Left lung (tissue), 10 donors: ENCODE results near the gene RAPGEF1. TPM values are rescaled to one million over a fixed set of nuclear protein-coding genes. Genes with fewer than 3 reads are reported as not detected.

ENCODE experiments used
- ATAC-seq: fragments of 200-7000 bp; cut with Tn5 transposase; one replicate; pipeline ENCODE4 v1.9.1; 2020; ENCODE audit warnings: moderate library complexity
- DNase-seq, 4 donors: peaks; one replicate each; pipeline ENCODE4 v3.0.0-alpha.2; 2013 to 2020
- H3K27ac ChIP-seq, 2 donors: fragments of 200-600 bp; sonication (generic) in 1 of 2; one replicate each; pipeline versions ENCODE4 v1.5.0 to v1.8.0; 2020 to 2021
- H3K27me3 ChIP-seq, 2 donors: fragments of 200-600 bp; sonication (generic) in 1 of 2; one replicate each; pipeline versions ENCODE4 v1.5.0 to v1.8.0; 2020 to 2021
- H3K36me3 ChIP-seq, 2 donors: fragments of 200-600 bp; sonication (generic) in 1 of 2; one replicate each; pipeline versions ENCODE4 v1.5.0 to v1.8.0; 2020 to 2021
- H3K4me1 ChIP-seq, 2 donors: fragments of 200-600 bp; one replicate each; pipeline ENCODE4 v1.8.0; 2021
- H3K4me3 ChIP-seq, 2 donors: fragments of 200-600 bp; sonication (generic) in 1 of 2; one replicate each; pipeline versions ENCODE4 v1.5.0 to v1.8.0; 2020 to 2021; ENCODE audit warnings: mild to moderate bottlenecking in 1 of 2
- H3K9me3 ChIP-seq, 2 donors: fragments of 200-600 bp; sonication (generic) in 1 of 2; one replicate each; pipeline versions ENCODE4 v1.5.0 to v1.8.0; 2020 to 2021
- intact Hi-C, 2 donors: fragments of 100-400 bp; cut with DNase I; formaldehyde crosslinking; loops; one replicate each; pipeline versions ENCODE4 v1.11.2 to v1.14.2; 2022
- polyA plus RNA-seq, 6 donors: library from polyadenylated mRNA; unstranded; fragments of 120-200 nt; gene quantifications; one replicate each; pipeline ENCODE4 v1.2.1, GENCODE V29; 2013; ENCODE audit not compliant: insufficient read length in 6 of 6
- total RNA-seq, 2 donors: library from RNA; stranded (reverse); fragmentation: NEBNext Ultra II Directional; extraction: Animal tissue kit (Norgen Biotek cat#: 25700); gene quantifications; one replicate each; pipeline ENCODE4 v1.2.1, GENCODE V29; 2021
- TF ChIP-seq, protein P1 (sequence below), 2 donors: fragments of 200-600 bp; sonication (generic) in 1 of 2; IDR thresholded peaks; one replicate each; pipeline versions ENCODE4 v1.5.0 to v1.8.0; 2021; ENCODE audit warnings: antibody characterized with exemption in 2 of 2
- donor health status: DM: no; HTN: yes; CAD: no.
- donor health status: DM: no; HTN: no; CAD: no.

The RAPGEF1 gene
- total and polyA plus RNA-seq, 8 donors = 37.5 to 112 (median 45.6) TPM

DNA sequence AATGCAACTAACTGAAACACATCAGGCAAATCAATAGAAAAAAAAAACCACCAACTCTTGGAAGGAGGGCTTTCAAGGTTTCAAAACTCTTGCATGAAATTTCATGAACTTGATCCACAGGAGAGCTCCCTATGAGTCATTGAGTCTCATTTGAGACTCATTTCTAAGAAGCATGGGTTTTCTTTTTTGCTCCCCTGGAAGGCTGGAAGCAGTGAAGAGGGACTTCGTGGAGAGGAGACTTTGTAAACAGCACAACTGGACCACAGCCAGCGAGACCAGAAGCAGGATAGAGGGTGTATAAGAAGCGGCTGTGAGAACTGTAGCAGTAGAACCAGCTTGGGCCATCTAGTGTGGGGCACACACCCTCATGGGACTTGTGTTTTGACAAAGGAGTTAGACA is 41.2 kb upstream of the RAPGEF1 start:
- no peak for ATAC-seq
- no peaks in the 10 kb centered on the region for H3K36me3 ChIP-seq
- no peaks in the 10 kb centered on the region for H3K4me1 ChIP-seq
- H3K4me3 ChIP-seq = no peak overlapping the region
- H3K9me3 ChIP-seq = no peaks in the 10 kb centered on the region
- TF ChIP-seq, protein P1, sequence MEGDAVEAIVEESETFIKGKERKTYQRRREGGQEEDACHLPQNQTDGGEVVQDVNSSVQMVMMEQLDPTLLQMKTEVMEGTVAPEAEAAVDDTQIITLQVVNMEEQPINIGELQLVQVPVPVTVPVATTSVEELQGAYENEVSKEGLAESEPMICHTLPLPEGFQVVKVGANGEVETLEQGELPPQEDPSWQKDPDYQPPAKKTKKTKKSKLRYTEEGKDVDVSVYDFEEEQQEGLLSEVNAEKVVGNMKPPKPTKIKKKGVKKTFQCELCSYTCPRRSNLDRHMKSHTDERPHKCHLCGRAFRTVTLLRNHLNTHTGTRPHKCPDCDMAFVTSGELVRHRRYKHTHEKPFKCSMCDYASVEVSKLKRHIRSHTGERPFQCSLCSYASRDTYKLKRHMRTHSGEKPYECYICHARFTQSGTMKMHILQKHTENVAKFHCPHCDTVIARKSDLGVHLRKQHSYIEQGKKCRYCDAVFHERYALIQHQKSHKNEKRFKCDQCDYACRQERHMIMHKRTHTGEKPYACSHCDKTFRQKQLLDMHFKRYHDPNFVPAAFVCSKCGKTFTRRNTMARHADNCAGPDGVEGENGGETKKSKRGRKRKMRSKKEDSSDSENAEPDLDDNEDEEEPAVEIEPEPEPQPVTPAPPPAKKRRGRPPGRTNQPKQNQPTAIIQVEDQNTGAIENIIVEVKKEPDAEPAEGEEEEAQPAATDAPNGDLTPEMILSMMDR (IDR thresholded peaks at IDR 0.05) = no peak
- no peak for DNase-seq
- no peak overlapping the region for H3K27ac ChIP-seq
- intact Hi-C loops = no loop called here
- H3K27me3 ChIP-seq = peaks cover 0 to 47% of the 10 kb centered on the region in 2 donors

DNA sequence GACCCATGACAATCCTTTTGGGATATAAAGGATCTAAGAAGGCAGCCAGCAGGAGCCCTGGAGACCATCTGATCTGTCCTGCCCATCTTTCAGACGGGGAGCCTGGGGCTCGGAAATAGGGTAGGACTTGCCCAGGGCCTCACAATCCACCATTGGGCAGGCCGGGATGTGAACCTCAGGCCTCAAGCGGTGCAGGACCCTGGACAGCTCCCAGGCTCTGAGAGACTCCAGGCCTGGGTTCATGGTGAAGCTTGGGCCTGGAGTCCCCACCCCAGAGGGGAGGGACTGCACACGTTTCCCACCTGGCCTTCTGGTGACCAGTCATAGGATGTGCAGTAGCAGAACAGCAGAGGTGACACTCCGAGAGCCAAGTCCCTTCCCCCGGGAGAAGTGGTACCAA is 36.6 kb upstream of the RAPGEF1 start:
- DNase-seq (peak in 2 of 4 donors; percentile 26 to 44), ATAC-seq (peak; percentile 74)
- no peak overlapping the region for H3K4me3 ChIP-seq
- intact Hi-C loops = no loop called here
- H3K27me3 ChIP-seq = peaks cover 0 to 32% of the 10 kb centered on the region in 2 donors
- no peaks in the 10 kb centered on the region for H3K4me1 ChIP-seq
- no peaks in the 10 kb centered on the region for H3K9me3 ChIP-seq
- TF ChIP-seq, protein P1 (IDR thresholded peaks at IDR 0.05) = no peak
- H3K27ac ChIP-seq = no peak overlapping the region
- no peaks in the 10 kb centered on the region for H3K36me3 ChIP-seq

DNA sequence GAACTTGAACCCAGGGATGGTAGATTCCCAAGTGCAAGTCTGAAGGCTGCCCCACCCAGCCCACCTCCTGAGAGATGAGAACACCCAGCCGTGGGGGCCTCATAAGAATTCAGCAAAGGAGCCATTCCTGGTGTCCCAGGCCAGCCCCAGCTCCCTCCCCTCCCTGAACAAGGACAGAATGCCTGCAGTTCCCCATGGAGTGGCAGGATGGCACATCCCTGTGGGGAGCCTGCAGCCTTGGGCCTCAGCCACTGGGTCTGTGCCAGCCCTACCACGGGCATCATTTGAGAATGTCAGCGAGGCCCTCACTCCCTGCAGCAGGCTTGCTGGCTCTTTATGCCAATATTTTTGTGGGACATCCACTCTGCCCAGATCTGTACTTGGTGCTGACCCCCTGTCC is 36.2 kb upstream of the RAPGEF1 start:
- DNase-seq (no peak), ATAC-seq (no peak)
- Histone ChIP-seq H3K4me1 (no peaks in the 10 kb centered on the region), H3K27me3 (peaks cover 0 to 35% of the 10 kb centered on the region in 2 donors), H3K4me3 (no peak overlapping the region), H3K27ac (no peak overlapping the region), H3K9me3 (no peaks in the 10 kb centered on the region), H3K36me3 (no peaks in the 10 kb centered on the region)
- intact Hi-C loops = no loop called here
- TF ChIP-seq, protein P1 (IDR thresholded peaks at IDR 0.05) = no peak

DNA sequence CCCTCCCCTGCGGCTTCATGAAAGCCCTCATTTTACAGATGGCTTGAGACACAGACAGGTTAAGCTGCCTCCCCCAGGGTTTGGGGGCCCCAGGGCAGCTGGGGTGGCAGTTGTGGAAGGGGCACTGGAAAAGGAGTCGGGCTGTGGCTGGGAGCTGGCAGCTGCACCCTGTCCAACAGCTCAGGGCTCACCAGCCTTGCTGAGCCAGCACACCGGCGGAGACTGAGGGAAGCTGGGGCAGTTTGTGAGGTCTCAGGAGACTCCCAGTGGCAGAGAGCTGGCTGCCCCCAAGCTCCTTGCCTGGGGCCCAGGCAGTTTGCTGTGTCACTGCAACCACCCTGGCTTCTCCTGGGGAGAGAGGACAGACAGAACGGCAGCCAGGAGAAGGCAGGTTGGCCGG is 34.8 kb upstream of the RAPGEF1 start:
- no peaks in the 10 kb centered on the region for H3K9me3 ChIP-seq
- no peak for ATAC-seq
- peaks cover 0 to 40% of the 10 kb centered on the region in 2 donors for H3K27me3 ChIP-seq
- no peaks in the 10 kb centered on the region for H3K4me1 ChIP-seq
- no peak for DNase-seq
- intact Hi-C loops = no loop called here
- no peaks in the 10 kb centered on the region for H3K36me3 ChIP-seq
- TF ChIP-seq, protein P1 (IDR thresholded peaks at IDR 0.05) = no peak
- no peak overlapping the region for H3K4me3 ChIP-seq
- no peak overlapping the region for H3K27ac ChIP-seq

DNA sequence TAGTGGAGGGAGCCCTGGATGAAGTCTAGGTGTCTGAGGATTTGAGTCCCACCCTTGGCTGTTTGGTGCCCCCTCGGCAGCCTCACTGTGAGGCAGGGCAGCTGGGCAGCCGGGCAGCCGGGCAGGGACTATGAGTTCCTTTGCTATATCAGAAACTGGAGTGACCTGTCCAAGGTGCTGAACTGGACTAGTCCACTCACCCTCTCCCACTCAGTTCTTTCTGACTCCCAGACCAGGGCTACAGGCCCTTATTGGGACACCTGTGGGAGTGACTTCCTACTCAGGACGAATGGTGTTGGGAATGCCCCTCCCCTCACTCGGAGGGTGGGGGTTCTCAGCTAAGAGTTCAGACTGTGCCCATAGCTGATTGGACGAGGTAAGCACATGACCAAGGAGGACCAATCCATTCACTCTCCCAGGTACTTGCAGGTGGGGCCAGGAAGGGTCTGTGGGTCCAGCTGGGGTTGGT is 34.1 kb upstream of the RAPGEF1 start:
- DNase-seq = peak in 2 of 4 donors; percentile 53 to 80

More for the DNA sequence above, 34.1 kb upstream of the RAPGEF1 start:
- H3K4me1 ChIP-seq = no peaks in the 10 kb centered on the region
- peaks cover 0 to 40% of the 10 kb centered on the region in 2 donors for H3K27me3 ChIP-seq
- no peak overlapping the region for H3K4me3 ChIP-seq
- H3K27ac ChIP-seq = no peak overlapping the region
- intact Hi-C loops = no loop called here
- H3K36me3 ChIP-seq = no peaks in the 10 kb centered on the region
- H3K9me3 ChIP-seq = no peaks in the 10 kb centered on the region
- TF ChIP-seq, protein P1 (IDR thresholded peaks at IDR 0.05) = no peak
- ATAC-seq = peak; percentile 87
